HG02798 (cell line): ENCODE data around the gene CPA5.
"Not testable (repeated sequence)": the region's sequence is repeated elsewhere in the genome, so short reads cannot be mapped to it uniquely, and the experiment has no call there.

Source experiments
- ATAC-seq: cut with Tn5 transposase; IDR thresholded peaks from one replicate; pipeline ENCODE4 v1.9.1; 2021; ENCODE audit warnings: mild to moderate bottlenecking; ENCODE audit not compliant: unreplicated experiment, poor library complexity

Gene CPA5

DNA sequence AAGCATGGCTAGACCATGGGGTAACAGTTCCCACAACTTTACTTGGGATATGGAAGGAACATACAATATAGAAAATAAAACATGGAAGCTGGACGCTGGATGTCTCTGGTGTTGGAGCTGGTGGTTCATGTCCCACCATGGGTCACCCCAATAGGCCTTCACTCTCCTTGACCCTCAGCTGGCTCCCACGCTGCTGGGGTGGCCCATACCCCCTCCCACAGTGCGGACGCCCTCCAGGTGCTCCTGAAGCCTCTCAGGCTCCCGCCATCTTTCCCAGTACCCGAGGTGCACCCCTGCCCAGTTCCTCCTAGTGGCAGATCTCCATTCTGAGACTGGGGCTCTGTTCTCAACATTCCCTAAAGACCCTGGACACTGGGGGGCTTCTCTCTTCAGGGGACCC, 29.9 kb downstream of the CPA5 start:
- no peak for ATAC-seq

DNA sequence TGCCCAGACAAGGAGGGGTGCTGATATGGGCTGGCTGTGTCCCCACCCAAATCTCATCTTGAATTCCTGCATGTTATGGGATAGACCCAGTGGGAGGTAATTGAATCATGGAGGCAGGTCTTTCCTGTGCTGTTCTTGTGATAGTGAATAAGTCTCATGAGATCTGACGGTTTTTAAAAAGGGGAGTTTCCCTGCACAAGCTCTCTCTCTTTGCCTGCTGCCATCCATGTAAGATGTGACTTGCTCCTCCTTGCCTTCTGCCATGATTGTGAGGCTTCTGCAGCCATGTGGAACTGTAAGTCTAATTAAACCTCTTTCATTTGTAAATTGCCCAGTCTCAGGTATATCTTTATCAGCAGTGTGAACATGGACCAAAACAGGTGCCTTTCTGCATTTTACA, 31.8 kb downstream of the CPA5 start:
- not testable (repeated sequence) for ATAC-seq

DNA sequence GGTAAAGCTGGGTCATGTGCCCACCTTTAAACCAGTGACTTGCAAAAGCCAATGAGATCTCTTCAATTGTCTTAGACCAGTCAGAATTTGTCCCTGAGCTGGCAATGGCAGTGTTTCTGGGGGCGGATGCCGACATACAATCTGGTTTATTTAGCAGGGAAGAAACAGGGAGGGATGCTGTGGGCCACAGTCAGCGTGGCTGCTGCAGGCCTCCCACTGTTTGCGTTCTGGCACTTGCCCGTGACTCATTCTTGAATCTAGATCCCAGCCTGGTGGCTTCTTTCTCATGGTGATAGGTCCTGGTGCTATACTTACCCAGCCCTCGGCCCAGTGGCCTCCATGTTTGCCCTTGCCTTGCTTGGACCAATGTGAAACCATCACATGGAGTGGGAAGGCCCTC, 32.6 kb downstream of the CPA5 start:
- ATAC-seq, result no peak

DNA sequence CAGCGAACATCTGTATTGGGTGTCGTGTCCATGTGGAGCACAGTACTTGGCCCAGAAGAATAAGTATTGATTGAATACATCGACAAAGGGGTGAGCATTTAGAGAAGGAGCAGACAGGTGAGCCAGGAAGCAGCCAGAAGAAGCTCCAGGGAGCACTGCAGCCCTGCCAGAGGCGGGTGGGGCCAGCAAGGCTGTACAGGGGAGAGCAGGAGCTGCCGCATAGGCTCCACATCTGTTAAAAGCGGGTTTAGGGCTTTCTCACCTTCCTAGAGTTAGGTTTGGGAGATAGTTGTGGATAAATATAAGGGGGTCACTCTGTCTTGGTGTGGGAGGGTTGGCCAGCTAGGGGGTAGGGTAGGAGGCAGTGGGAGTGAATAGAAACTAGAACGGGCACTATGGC, 34.4 kb downstream of the CPA5 start:
- no peak for ATAC-seq

DNA sequence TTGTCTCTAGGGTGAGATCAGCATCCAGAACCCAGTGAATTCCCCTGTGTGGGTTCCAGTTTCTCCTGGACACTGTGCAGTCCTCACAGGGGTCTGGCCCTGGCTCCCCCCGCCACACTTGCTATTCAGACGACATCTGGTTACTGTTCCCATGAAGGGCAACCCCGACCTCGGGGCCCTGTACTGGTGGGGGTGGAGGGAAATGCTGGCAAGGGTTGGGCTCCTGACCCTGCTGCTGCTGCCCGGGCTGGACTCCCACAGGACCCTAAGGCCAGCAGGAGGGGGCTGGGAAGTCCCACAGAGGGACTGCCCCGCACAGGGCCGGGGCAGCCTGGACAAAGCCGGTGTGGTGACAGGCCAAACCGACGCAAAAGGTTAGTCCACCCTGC, 34.9 kb downstream of the CPA5 start:
- no peak for ATAC-seq

DNA sequence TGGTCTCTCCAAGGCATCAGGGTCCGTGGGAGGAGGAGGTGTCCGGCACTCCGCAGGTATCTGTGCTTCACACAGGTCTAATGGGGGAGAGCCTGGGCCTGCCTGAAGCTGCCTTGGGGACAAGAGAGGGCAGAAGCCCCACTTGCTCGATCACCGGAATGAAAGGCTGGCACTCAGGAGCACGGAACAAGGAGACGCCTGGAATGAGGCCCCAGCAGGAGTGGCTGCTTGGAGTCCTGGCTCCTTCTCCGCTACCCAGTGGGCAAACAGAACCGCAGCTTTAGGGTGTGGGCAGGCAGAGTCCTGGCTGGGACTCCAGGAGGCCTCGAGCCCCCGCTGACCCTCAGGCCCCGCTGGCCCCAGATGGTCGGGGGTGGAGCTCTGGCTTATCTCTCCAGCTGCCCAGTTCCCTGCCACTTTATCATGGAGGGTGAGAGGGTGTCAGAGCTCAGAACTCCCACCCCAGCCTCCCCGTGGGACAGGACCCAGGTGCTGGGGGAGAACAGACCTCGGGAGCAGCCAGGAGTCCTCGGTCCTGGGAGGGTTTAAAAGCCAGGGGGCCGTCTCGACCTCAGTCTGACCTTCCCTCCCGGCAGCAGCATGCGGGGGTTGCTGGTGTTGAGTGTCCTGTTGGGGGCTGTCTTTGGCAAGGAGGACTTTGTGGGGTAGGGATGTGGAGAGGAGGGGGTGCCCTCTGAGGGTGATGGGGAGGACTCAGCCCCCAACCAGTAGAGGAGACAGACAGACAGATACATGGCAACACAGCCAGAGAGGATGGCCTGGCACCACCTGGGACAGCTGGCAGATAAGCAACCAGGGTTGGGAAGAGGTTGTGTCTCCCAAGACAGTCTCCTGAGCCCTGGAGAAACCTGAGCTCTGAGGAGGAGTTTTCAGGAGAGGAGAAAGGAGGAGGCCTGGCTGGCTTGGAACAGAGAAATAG, 35.6 kb downstream of the CPA5 start, which contains the start of gene CPA1:
Gene CPA1, plus strand, starts transcription at position 574 of the 940 bp plus-strand sequence. Its CDS starts 27 bp downstream, at position 601.
- no peak for ATAC-seq

DNA sequence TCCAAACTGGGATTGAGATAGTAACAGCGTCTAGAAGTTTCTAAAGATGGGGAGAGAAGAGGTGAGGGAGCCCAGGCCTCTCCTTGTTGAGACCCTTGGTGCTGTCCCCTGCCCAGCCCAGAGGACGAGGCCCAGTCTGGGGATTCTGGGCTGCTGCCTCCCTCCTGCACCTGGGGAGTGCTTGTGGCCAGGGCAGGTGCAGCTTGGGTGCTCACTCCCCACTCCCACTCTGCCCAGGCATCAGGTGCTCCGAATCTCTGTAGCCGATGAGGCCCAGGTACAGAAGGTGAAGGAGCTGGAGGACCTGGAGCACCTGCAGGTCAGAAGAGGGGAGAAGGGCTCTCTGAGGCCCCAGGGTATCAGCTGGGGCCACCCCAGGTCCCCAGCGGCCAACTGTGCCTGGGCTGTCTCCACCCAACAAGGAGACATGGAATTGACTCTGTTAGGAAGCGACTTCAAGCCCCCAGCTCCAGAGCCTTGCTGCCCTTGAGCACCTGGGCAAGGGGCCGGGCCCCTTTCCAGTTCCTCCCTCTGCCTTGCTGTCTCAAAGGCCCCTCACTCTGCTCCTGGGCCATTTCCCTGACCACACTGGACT, 36.3 kb downstream of the CPA5 start:
- no peak for ATAC-seq

DNA sequence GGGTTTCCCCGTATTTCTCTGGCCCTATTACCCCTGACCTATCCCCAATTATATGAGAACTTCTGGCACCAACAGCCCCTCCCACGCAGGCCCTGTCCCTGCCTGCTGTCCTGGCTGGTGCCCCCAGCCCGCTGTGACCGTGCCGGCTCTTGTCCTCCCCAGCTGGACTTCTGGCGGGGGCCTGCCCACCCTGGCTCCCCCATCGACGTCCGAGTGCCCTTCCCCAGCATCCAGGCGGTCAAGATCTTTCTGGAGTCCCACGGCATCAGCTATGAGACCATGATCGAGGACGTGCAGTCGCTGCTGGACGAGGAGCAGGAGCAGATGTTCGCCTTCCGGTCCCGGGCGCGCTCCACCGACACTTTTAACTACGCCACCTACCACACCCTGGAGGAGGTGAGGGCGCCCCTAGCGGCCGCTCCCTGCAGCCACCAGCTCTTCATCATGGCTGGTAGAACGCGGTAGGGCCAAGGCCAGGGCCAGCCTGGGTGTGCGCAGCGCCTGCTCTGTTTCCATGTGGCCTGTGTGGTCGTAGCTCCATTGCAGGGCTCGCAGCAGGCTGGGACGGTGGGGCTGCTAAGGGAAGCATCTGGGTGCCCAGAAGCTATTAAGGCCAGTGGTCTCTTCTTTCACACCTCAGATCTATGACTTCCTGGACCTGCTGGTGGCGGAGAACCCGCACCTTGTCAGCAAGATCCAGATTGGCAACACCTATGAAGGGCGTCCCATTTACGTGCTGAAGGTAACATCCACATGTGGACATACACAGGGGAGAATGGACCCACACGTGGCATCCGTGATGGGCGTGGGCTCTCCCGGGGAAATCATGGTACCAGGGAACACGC, 37.1 kb downstream of the CPA5 start:
- no peak for ATAC-seq

DNA sequence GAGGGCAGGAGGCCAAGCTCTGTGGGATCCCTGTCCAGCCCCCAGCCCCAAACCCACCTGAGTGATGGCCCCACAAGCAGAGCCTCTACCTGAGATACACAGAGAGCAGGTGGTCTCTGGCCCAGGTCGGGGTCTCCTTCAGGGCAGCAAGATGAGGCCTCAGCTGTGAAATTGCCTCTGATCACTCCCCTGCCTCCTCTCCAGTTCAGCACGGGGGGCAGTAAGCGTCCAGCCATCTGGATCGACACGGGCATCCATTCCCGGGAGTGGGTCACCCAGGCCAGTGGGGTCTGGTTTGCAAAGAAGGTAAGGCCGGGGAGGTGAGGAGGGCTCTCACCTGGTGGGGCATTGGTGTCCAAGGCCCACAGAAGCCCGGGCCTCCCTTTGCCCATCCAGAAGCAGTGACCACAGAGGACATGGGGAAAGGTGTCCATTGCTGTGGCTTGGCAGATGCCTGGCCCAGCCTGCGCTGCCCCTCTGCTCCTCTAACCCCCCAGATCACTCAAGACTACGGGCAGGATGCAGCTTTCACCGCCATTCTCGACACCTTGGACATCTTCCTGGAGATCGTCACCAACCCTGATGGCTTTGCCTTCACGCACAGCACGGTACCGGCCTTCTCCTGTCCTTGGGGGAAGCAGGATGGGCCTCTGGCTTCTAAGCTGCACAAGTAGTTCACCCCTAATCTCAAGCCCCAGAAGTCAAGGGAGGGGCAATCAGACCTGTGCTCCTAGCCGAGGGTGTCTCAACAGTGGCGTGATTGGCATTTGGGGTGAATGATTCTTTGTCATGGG, 38.8 kb downstream of the CPA5 start:
- no peak for ATAC-seq

DNA sequence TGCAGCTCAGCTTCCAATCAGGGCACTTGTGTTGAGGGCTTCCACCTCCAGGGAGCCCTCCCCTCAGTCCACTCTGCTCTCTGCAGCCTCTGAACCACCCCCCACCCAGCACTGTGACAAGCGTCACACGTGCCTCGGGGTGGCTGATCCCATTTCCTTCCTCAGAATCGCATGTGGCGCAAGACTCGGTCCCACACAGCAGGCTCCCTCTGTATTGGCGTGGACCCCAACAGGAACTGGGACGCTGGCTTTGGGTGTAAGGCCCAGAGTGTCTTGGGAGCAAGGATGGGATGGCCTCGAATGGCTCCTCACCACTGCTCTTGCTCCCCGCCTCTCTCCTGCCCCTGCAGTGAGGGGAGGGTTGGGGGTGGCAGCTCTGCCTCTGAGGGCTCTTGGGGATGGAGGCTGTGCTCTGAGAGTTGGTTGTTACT, 39.8 kb downstream of the CPA5 start:
- no peak for ATAC-seq

DNA sequence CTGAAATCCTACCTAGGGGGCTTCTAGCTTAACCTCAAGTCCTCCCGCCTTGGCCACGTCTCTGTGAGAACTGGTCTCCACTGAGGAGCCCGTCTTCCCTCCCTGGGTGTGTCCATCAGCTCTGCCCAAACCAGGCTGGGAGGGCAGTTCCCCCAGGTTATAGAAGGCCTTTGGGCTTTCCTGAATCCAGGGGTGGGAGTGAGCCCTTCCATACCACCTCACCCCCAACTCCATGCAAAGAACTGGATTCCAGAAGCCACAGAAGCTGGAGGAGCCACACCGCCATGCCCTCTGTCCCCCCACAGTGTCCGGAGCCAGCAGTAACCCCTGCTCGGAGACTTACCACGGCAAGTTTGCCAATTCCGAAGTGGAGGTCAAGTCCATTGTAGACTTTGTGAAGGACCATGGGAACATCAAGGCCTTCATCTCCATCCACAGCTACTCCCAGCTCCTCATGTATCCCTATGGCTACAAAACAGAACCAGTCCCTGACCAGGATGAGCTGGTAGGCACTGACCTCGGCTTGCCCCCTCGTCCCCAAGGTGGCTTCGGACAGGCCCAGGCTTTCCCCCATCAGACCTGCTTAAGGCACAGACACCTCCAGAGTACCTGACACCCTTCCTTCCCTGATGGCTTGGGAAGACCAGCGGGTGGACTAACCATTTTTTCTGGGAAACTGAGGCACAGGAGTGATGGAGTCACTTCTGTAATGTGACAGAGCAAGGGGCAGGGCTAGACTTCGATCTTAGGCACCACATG, 40.4 kb downstream of the CPA5 start:
- no peak for ATAC-seq

DNA sequence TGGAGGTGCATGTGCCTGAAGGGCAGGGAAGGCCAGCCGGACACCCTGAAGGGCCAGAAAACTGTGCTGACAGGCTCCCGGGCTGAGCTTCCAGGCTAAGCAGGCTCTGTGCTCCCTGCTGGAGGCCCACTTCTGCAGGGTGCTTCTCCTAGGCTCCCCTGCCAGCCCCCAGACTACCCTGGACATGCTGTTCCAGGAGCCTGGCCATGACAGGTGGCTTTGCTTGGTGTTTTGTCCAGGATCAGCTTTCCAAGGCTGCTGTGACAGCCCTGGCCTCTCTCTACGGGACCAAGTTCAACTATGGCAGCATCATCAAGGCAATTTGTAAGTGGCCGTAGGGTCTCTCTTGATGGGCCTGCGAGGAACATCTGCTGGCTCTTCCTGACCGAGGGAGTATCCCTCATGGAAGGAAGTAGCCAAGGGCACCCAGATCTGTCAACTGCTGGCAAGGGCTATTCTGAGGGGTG, 41.0 kb downstream of the CPA5 start:
- ATAC-seq, result no peak

DNA sequence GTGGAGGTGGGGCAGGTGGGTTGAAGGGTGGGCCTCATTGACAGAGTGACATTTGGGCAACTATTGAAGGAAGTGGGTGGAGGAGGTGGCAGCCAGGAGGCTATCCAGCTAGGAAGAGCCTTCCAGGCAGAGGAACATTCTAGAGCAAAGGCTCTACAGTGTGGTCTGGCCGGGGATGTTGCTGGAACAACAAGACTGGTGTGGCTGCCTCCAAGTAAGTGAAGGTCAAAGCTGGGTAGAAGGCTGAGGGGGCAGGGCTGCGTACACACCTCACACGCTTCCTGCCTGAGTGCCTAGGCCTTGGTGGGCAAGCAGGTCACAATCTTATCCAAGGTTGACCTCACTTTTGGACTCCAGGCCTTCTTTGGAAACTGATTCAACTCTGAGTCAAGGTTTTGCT, 42.3 kb downstream of the CPA5 start:
- ATAC-seq, result no peak

DNA sequence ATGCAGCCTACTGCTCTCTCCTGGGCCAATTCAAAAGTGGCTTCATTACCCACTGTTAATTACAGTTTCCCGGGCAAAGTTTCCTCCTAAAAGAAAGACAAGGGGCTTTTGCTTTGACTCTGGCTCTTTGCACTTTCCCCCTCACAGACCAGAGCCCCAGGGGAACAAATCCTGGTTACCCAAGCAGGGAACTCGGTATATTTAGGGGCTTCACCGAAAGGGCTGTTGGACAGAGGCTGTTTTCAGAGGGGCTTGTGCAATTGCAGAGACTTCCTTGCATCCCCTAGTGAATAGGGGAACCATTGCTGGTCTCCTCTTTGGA, 42.7 kb downstream of the CPA5 start:
- no peak for ATAC-seq

DNA sequence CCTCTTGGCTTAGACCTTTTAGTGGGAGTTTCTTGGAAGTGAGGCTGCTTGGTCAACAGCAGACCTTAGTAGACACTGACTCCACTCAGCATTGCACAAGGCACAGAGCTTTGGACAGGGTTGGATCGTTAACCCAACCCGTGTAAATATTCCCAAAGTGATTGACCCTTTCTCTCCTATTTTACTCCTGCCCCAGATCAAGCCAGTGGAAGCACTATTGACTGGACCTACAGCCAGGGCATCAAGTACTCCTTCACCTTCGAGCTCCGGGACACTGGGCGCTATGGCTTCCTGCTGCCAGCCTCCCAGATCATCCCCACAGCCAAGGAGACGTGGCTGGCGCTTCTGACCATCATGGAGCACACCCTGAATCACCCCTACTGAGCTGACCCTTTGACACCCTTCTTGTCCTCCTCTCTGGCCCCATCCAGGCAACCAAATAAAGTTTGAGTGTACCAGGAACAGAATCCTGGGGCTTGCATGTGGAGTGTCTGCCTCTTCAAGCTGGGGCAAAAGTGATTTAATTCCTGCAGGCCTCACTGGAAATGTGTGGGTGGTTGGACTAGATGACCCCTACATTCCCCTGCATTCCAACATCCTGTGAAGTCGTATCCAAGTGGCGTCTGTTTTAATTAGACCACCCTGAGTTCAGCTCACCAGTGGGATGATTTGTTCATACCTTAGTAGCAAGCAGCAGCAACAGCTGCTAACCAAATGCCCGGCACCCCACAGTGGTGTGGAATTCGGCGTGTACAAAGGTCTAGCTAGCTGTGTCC, 43.2 kb downstream of the CPA5 start:
- no peak for ATAC-seq

DNA sequence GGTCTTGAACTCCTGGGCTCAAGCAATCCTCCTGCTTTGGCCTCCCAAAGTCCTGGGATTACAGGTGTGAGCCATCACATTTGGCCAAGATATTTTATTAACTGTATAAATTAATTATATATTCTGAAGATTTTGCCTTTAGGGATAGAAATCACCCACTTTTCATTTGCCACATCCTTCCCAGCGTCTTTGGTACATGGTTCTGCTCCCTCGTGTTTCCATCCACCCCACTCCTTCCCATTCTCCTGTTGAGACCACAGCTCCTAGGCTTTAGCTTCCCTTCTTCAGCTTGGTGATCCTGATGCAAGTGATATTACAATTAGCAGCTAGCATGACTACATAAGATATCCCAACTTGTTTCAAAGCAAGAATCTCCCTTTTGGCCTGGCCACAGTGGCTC, 44.1 kb downstream of the CPA5 start:
- no peak for ATAC-seq

DNA sequence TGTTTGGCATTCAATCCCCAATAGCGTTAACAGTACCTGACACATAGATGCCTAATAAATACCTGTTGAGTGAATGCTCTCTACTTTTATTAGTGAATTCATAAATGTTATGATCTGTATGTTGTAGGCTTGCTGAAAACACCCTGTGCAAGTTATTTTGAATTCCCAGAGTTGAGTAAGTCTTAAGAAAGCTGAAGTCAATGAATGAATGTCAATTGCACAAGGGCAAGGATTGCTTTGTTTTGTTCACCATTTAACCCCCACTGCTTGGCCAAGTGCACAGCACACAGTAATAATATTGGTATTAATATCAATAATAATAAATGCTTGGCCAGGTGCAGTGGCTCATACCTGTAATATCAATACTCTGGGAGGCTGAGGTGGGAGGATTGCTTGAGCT, 45.9 kb downstream of the CPA5 start:
- no peak for ATAC-seq

DNA sequence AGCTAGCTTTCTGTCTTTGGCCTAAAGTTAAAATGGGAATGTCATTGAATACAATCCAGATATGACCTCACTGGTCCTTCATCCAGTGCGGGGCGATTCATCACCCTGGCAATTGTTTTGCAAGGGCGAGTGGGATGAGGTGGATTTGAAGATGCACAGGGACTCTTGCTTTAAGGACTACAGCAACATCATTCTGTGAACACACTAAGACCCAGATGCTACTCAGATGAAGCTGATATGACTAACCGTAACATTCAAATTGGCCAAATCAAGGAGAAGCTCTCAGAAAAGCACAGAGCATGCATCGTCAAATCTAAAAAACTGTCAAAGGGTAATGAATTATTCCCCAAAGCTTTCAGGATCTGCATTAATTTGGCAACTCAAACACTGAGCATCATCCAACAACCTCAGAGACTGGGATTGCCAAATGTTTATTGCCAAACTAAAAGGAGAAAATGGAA, 48.5 kb downstream of the CPA5 start:
- ATAC-seq, result no peak
